ENCODE results near the gene BLOC1S1.

BLOC1S1 gene

GRCh38 chr12:55745361-55746173 lies 29.7 kb downstream of the BLOC1S1 start:
- Histone ChIP-seq H3K36me3 (peaks cover 35% of the 10 kb centered on the region), H3K4me1 (peaks cover 20% of the 10 kb centered on the region), H3K27me3 (no peaks in the 10 kb centered on the region), H3K4me3 (ENCODE audit: low read depth, low read length) (peak overlapping the region; percentile 96), H3K9me3 (no peaks in the 10 kb centered on the region)
- peak; percentile 80 for DNase-seq
- peak; percentile 23 for TF ChIP-seq CTCF (IDR thresholded peaks at IDR 0.05; ENCODE audit: low read depth, low read length)

GRCh38 chr12:55746174-55746912 lies 30.5 kb downstream of the BLOC1S1 start:
- Histone ChIP-seq H3K4me1 (peaks cover 20% of the 10 kb centered on the region), H3K9me3 (no peaks in the 10 kb centered on the region), H3K36me3 (peaks cover 42% of the 10 kb centered on the region), H3K27me3 (no peaks in the 10 kb centered on the region), H3K4me3 (ENCODE audit: low read depth, low read length) (peak overlapping the region; percentile 96)
- no peak for TF ChIP-seq CTCF (IDR thresholded peaks at IDR 0.05; ENCODE audit: low read depth, low read length)
- no peak for DNase-seq

- H3K4me1 ChIP-seq = peaks cover 20% of the 10 kb centered on the region
- DNase-seq = no peak
- H3K9me3 ChIP-seq = no peaks in the 10 kb centered on the region
- TF ChIP-seq CTCF (IDR thresholded peaks at IDR 0.05; ENCODE audit: low read depth, low read length) = no peak
- peaks cover 48% of the 10 kb centered on the region for H3K36me3 ChIP-seq
- no peak overlapping the region for H3K4me3 ChIP-seq (ENCODE audit: low read depth, low read length)
- H3K27me3 ChIP-seq = no peaks in the 10 kb centered on the region
These were observed 31.0 kb downstream of the BLOC1S1 start for GRCh38 chr12:55746913-55747231.

- Histone ChIP-seq H3K36me3 (peaks cover 61% of the 10 kb centered on the region), H3K4me3 (ENCODE audit: low read depth, low read length) (no peak overlapping the region), H3K9me3 (no peaks in the 10 kb centered on the region), H3K27me3 (no peaks in the 10 kb centered on the region), H3K4me1 (peaks cover 14% of the 10 kb centered on the region)
- no peak for TF ChIP-seq CTCF (IDR thresholded peaks at IDR 0.05; ENCODE audit: low read depth, low read length)
- DNase-seq = no peak
These were observed 32.6 kb downstream of the BLOC1S1 start for GRCh38 chr12:55748230-55748993.

- no peaks in the 10 kb centered on the region for H3K4me1 ChIP-seq
- no peak overlapping the region for H3K4me3 ChIP-seq (ENCODE audit: low read depth, low read length)
- no peaks in the 10 kb centered on the region for H3K27me3 ChIP-seq
- peaks cover 90% of the 10 kb centered on the region for H3K36me3 ChIP-seq
- no peak for DNase-seq
- no peak for TF ChIP-seq CTCF (IDR thresholded peaks at IDR 0.05; ENCODE audit: low read depth, low read length)
- H3K9me3 ChIP-seq = no peaks in the 10 kb centered on the region
These were observed 39.4 kb downstream of the BLOC1S1 start for GRCh38 chr12:55755246-55755645.

All from BE2C (cell line).